Measurements from ENCODE around the gene EPOP. TPM values are rescaled to one million over a fixed set of nuclear protein-coding genes. Genes with fewer than 3 reads are reported as not detected.
A peak's percentile ranks its signal among the peaks of the same experiment; 100 is the strongest.

The EPOP gene
- total and polyA plus RNA-seq, 2 of the 13 experiments (the other 11 are each of a cell fraction or from before 2014, with no cell fraction given), result 14.7 to 37.8 TPM

DNA sequence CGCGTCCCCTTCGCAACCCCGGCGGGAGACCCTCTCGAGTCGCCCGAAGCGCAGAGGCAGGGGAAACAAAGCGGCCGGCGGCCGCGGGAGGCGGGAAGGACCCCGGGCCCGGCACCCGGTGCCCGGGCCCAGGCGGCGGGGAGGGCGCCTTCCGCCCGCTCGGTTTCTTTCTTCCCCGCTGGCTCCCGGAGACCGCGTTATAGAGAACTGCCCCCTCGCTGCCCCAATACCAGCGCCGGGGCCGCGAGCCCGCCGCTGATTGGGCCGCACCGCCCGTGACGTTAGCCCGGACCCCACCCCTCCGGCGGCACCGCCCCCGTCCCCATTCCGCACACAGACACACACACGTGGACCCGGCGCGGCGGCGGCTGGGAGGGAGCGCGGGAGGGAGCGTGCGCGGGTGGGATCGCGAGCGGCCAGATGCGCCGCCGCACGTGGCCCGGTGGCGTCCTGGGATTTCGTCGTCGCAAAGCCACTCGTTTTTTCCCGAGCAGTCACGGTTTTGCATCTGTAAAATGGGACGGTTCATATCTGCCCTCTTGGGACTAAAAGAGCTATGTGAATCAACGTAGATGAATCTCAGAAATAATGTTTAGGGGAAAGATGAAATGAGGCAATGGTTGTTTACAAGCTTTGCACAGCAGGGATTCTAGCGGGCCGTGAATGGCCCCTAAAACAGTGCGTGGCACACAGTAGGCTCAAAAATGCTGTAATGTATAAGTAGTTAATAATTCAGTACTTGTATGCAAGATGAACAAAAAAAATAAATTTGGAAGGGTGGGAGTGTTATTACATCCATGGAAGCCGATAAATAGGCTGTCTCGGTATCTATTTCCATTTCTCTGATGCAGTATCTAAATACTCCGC is at the start of gene EPOP (continued):
- TF ChIP-seq HMG20B (CRISPR knock-in tag; conservative IDR thresholded peaks at IDR 0.05) (peak; percentile 27; the same call in 1 of the 2 replicates), ZBTB14 (CRISPR knock-in tag; IDR thresholded peaks at IDR 0.05) (peak; percentile 82), ELF3 (CRISPR knock-in tag; IDR thresholded peaks at IDR 0.05) (peak; percentile 77), AHDC1 (CRISPR knock-in tag; IDR thresholded peaks at IDR 0.05; ENCODE audit: borderline replicate concordance) (no peak; the same call in 1 of the 2 replicates), ZNF33A (CRISPR knock-in tag; IDR thresholded peaks at IDR 0.05; ENCODE audit: borderline replicate concordance) (no peak), TBX2 (CRISPR knock-in tag; IDR thresholded peaks at IDR 0.05; ENCODE audit: borderline replicate concordance) (peak; percentile 87; the same call in 1 of the 2 replicates), ZNF644 (CRISPR knock-in tag; IDR thresholded peaks at IDR 0.05; ENCODE audit: low read depth) (no peak), ZNF703 (CRISPR knock-in tag; IDR thresholded peaks at IDR 0.05; ENCODE audit: borderline replicate concordance) (peak; percentile 56; the same call in 1 of the 2 replicates), ATF7 (IDR thresholded peaks at IDR 0.05) (no peak), ATF7 (CRISPR knock-in tag; IDR thresholded peaks at IDR 0.05) (peak; percentile 64; the same call in 1 of the 2 replicates), NCOA5 (CRISPR knock-in tag; IDR thresholded peaks at IDR 0.05) (no peak), NFATC3 (CRISPR knock-in tag; IDR thresholded peaks at IDR 0.05) (no peak), HES4 (CRISPR knock-in tag; IDR thresholded peaks at IDR 0.05; ENCODE audit: borderline replicate concordance) (peak; percentile 94; the same call in 1 of the 2 replicates), ZSCAN22 (CRISPR knock-in tag; IDR thresholded peaks at IDR 0.05) (peak; percentile 86), HNF4A (CRISPR knock-in tag; IDR thresholded peaks at IDR 0.05) (0 out of 2 replicates have a peak, but pooled peaks have one; percentile 12), ZNF260 (CRISPR knock-in tag; IDR thresholded peaks at IDR 0.05; ENCODE audit: borderline replicate concordance, low read depth) (no peak), SP2 (CRISPR knock-in tag; IDR thresholded peaks at IDR 0.05) (0 out of 2 replicates have a peak, but pooled peaks have one; percentile 58), CBX2 (IDR thresholded peaks at IDR 0.05; ENCODE audit: low read depth, low read length) (no peak), CBX2 (CRISPR knock-in tag; IDR thresholded peaks at IDR 0.05; ENCODE audit: low read depth) (peak; percentile 69)
- TF ChIP-seq, protein P1, sequence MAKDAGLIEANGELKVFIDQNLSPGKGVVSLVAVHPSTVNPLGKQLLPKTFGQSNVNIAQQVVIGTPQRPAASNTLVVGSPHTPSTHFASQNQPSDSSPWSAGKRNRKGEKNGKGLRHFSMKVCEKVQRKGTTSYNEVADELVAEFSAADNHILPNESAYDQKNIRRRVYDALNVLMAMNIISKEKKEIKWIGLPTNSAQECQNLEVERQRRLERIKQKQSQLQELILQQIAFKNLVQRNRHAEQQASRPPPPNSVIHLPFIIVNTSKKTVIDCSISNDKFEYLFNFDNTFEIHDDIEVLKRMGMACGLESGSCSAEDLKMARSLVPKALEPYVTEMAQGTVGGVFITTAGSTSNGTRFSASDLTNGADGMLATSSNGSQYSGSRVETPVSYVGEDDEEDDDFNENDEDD (CRISPR knock-in tag; IDR thresholded peaks at IDR 0.05; ENCODE audit: borderline replicate concordance), result peak; percentile 99
